NB4 (cell line): ENCODE results near the gene PLEKHB1.
"Not testable (repeated sequence)": the region's sequence is repeated elsewhere in the genome, so short reads cannot be mapped to it uniquely, and the experiment has no call there.

Experiments used
- DNase-seq: peaks from one replicate; pipeline ENCODE4 v3.0.0; 2010; ENCODE audit warnings: low read depth
- H3K4me3 ChIP-seq: one replicate; pipeline ENCODE4 v1.5.1; 2011; ENCODE audit warnings: mild to moderate bottlenecking, low read depth, low read length, moderate library complexity
- CTCF ChIP-seq: IDR thresholded peaks from one replicate; pipeline ENCODE4 v1.5.1; 2012; ENCODE audit warnings: low read depth, low read length
- MYC ChIP-seq: IDR thresholded peaks from 2 replicates; pipeline ENCODE4 v1.6.1; 2011; ENCODE audit warnings: low read depth, low read length
- POLR2A ChIP-seq: IDR thresholded peaks from 2 replicates; pipeline ENCODE4 v1.6.1; 2011; ENCODE audit warnings: mild to moderate bottlenecking; ENCODE audit not compliant: insufficient read length; ENCODE audit errors: extremely low read depth
- TF ChIP-seq, protein P1 (sequence below): IDR thresholded peaks from 2 replicates; pipeline ENCODE4 v1.6.1; 2011; ENCODE audit warnings: low read depth, low read length

Gene PLEKHB1

DNA sequence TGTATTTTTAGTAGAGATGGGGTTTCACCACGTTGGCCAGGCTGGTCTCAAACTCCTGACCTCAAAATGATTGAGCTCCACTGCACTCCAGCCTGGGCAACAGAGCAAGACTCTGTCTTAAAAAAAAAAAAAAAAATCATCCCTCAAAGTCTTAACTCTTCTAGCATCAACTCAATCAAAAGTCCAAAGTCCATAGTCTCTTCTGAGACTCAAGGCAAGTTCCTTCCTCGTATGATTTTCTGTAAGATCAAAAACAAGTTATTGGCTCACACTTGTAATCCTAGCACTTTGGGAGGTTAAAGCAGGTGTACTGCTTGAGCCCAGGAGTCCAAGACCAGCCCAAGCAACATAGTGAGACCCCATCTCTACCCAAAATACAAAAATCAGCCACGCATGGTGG is 24.4 kb downstream of the PLEKHB1 start:
- TF ChIP-seq POLR2A = no peak
- TF ChIP-seq MYC = no peak
- TF ChIP-seq, protein P1, sequence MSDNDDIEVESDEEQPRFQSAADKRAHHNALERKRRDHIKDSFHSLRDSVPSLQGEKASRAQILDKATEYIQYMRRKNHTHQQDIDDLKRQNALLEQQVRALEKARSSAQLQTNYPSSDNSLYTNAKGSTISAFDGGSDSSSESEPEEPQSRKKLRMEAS = no peak
- no peak overlapping the region for H3K4me3 ChIP-seq
- no peak for DNase-seq

- TF ChIP-seq MYC (no peak), POLR2A (no peak), CTCF (no peak)
- TF ChIP-seq, protein P1 = no peak
- DNase-seq = no peak
- no peak overlapping the region for H3K4me3 ChIP-seq
Measured at GRCh38 chr11:73671701-73672100, 25.3 kb downstream of the PLEKHB1 start.

GRCh38 chr11:73676552-73676951 is 30.2 kb downstream of the PLEKHB1 start:
- not testable (repeated sequence) for H3K4me3 ChIP-seq, DNase-seq

- no peak for TF ChIP-seq CTCF
- no peak for TF ChIP-seq MYC
- no peak for TF ChIP-seq POLR2A
- TF ChIP-seq, protein P1 = no peak
- no peak overlapping the region for H3K4me3 ChIP-seq
Measured at GRCh38 chr11:73680687-73681086, 34.3 kb downstream of the PLEKHB1 start.

DNA sequence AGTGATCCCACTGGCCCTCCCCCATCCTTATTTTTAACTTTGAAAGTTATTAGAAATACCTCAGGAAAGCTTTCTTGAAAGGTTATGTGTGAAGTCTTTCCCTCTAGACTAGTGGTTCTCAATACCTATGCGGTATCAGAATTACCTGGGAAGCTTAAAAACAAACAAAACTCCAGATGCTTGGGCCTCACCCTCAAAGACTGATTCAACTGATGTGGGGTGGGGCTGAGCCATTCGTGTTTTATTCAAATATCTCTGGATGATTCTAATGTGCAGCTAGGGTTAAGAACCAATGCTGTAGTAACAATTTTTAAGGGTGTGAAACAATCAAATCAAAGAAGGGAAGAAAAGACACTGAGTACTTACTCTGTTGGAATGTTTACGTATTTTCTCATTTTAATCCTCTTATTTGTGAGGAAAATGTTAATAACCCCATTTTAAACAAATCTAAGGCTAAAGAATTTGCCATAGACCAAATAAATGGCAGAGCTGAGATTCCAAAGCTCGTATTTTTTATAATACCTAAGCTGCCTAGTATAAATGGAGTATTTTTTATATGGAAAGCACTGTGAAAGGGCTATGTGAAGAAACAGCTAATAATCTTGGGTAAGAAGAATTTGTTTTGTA is 47.6 kb downstream of the PLEKHB1 start:
- TF ChIP-seq CTCF (no peak), POLR2A (no peak), MYC (no peak)
- TF ChIP-seq, protein P1 = no peak
- no peak for DNase-seq
- H3K4me3 ChIP-seq = no peak overlapping the region

More at GRCh38 chr11:73680687-73681086, 34.3 kb downstream of the PLEKHB1 start:
- no peak for DNase-seq

DNA sequence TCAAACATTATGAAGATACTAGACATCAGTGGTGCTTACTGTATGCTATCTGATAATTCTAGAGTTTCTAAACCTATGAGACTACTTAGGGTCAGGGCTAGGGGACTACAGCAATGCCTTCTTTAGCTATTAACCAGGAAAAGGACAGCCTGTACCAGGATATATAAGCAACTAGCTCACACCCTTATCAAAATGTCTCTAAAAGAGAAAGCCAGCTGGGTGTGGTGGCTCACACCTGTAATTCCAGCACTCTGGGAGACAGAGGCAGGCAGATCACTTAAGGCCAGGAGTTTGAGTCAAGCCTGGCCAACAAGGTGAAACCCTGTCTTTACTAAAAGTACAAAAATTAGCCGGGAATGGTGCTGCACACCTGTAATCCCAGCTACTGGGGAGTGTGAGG is 58.7 kb downstream of the PLEKHB1 start:
- TF ChIP-seq MYC = no peak
- no peak for TF ChIP-seq CTCF
- no peak for TF ChIP-seq POLR2A
- TF ChIP-seq, protein P1 = no peak

GRCh38 chr11:73710964-73711363 is 64.6 kb downstream of the PLEKHB1 start:
- no peak overlapping the region for H3K4me3 ChIP-seq
- no peak for TF ChIP-seq CTCF
- TF ChIP-seq MYC = no peak

More for the DNA sequence above, 58.7 kb downstream of the PLEKHB1 start:
- no peak for DNase-seq
- no peak overlapping the region for H3K4me3 ChIP-seq

More at GRCh38 chr11:73710964-73711363, 64.6 kb downstream of the PLEKHB1 start:
- no peak for DNase-seq
